OCI-LY3 (cell line): ENCODE results near the gene USP32.

Source experiments
- H2AFZ ChIP-seq: fragments of 200-600, 300-600 bp; shearing (Covaris generic); 2 replicates; pipeline ENCODE4 v1.6.0; 2014; ENCODE audit warnings: antibody characterized with exemption, low read depth, low read length
- H3K27ac ChIP-seq: fragments of 200-600, 300-600 bp; sonication (generic); 2 replicates; pipeline ENCODE4 v1.5.1; 2014; ENCODE audit warnings: mild to moderate bottlenecking, low read length, moderate library complexity, mixed read lengths
- H3K27me3 ChIP-seq: fragments of 200-600, 300-600 bp; sonication (generic); 2 replicates; pipeline ENCODE4 v1.6.1; 2014; ENCODE audit warnings: low read depth, low read length, mixed read lengths
- H3K36me3 ChIP-seq: fragments of 200-600, 300-600 bp; sonication (generic); replicated peaks from 2 replicates; pipeline ENCODE3; 2014; ENCODE audit warnings: low read depth, low read length, mixed read lengths
- H3K4me1 ChIP-seq: fragments of 300-600, 200-600 bp; sonication (generic); 2 replicates; pipeline ENCODE4 v1.6.1; 2014; ENCODE audit warnings: low read length, mixed read lengths
- H3K4me2 ChIP-seq: fragments of 200-600, 300-600 bp; sonication (generic); 2 replicates; pipeline ENCODE4 v1.6.1; 2014; ENCODE audit warnings: low read length, mixed read lengths
- H3K4me3 ChIP-seq: fragments of 300-600, 200-600 bp; sonication (generic); 2 replicates; pipeline ENCODE4 v1.5.1; 2014; ENCODE audit warnings: antibody characterized with exemption, mild to moderate bottlenecking, low read length, moderate library complexity
- H3K79me2 ChIP-seq: fragments of 300-600, 200-600 bp; shearing (Covaris generic); 2 replicates; pipeline ENCODE4 v1.6.1; 2014; ENCODE audit warnings: mild to moderate bottlenecking, low read length, mixed read lengths
- H3K9ac ChIP-seq: fragments of 300-600, 200-600 bp; shearing (Covaris generic); 2 replicates; pipeline ENCODE4 v1.6.0; 2014; ENCODE audit warnings: mild to moderate bottlenecking, low read length, moderate library complexity
- H3K9me3 ChIP-seq: fragments of 200-600, 300-600 bp; shearing (Covaris generic); 2 replicates; pipeline ENCODE4 v1.6.1; 2014; ENCODE audit warnings: low read length, mixed read lengths; ENCODE audit not compliant: insufficient read depth
- H4K20me1 ChIP-seq: fragments of 200-600, 300-600 bp; sonication (generic); 2 replicates; pipeline ENCODE4 v1.6.1; 2016; ENCODE audit warnings: low read length, mixed read lengths; ENCODE audit not compliant: insufficient read depth
- EZH2phosphoT487 ChIP-seq: fragments of 200-600 bp; shearing (Covaris generic); IDR thresholded peaks from 2 replicates; pipeline ENCODE4 v1.6.1; 2018; ENCODE audit warnings: antibody characterized with exemption, mixed run types, low read depth
- TF ChIP-seq, protein P1 (sequence below): fragments of 200-600, 300-600 bp; sonication (generic); IDR thresholded peaks from 2 replicates; pipeline ENCODE4 v1.5.1; 2014; ENCODE audit warnings: antibody characterized with exemption, low read length, low read depth

Gene USP32

DNA sequence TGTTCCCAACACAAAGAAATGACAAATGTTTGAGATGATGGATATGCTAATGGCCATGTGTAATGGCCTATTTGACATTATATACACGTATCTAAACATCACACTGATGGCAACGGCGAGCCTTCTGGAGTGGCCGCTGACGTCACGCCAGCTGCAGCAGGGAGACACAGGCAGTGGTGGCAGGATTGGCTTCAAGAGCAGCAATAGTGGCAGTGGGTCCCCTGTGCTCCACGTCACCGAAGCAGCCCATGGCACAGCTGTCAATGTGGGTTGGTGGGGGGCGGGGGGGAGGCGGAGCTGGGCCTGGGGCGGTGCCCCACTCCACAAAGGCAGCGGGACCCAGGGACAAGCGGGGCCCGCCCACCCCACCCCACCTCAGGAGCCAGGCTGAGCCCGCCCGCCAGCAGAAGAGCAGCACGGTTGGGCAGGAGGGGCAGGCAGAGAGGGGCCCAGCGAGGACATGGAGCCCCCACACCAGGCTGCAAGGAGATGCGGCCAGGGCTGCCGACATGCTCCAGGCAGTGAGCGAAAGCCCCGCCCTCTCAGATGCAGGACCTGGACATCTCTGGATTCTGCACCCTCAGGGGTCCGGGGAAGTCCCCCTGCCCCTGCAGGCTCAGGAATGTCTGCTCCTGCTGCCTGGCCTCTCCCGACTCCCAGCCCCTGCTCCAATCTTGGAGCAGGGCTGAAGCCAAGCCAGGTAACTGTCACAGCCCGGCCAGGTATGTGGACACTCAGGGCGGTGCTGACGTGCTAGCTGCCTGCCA, 64.6 kb downstream of the USP32 start:
- Histone ChIP-seq H3K36me3 (peaks cover 9% of the 10 kb centered on the region), H3K9me3 (no peaks in the 10 kb centered on the region), H2AFZ (no peak overlapping the region), H3K4me1 (no peaks in the 10 kb centered on the region), H3K4me3 (no peak overlapping the region), H3K4me2 (no peak overlapping the region), H4K20me1 (no peaks in the 10 kb centered on the region), H3K9ac (no peak overlapping the region), H3K27me3 (no peaks in the 10 kb centered on the region), H3K79me2 (no peaks in the 10 kb centered on the region), H3K27ac (no peak overlapping the region)
- TF ChIP-seq, protein P1, sequence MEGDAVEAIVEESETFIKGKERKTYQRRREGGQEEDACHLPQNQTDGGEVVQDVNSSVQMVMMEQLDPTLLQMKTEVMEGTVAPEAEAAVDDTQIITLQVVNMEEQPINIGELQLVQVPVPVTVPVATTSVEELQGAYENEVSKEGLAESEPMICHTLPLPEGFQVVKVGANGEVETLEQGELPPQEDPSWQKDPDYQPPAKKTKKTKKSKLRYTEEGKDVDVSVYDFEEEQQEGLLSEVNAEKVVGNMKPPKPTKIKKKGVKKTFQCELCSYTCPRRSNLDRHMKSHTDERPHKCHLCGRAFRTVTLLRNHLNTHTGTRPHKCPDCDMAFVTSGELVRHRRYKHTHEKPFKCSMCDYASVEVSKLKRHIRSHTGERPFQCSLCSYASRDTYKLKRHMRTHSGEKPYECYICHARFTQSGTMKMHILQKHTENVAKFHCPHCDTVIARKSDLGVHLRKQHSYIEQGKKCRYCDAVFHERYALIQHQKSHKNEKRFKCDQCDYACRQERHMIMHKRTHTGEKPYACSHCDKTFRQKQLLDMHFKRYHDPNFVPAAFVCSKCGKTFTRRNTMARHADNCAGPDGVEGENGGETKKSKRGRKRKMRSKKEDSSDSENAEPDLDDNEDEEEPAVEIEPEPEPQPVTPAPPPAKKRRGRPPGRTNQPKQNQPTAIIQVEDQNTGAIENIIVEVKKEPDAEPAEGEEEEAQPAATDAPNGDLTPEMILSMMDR: no peak
- no peak for TF ChIP-seq EZH2phosphoT487

DNA sequence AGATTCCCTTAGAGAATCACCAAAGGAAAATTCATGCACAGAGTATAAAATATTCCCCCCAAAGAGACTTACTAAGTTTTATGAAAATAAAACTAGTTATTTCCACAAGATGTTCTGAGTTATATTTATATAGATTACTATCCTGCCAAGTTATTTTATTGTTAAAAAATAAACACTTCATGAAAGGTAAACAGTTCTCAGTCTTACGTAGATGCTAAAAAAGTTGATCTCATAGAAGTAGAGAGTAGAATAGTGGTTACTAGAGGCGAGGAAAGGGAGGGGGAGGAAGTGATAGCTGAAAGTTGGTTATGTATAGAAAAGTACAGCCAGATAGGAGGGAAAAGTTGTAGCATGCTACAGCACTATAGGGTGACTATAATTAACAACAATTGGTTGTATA, 65.2 kb downstream of the USP32 start:
- Histone ChIP-seq H3K27me3 (no peaks in the 10 kb centered on the region), H3K36me3 (peaks cover 9% of the 10 kb centered on the region), H3K4me3 (no peak overlapping the region), H2AFZ (no peak overlapping the region), H3K4me2 (no peak overlapping the region), H4K20me1 (no peaks in the 10 kb centered on the region), H3K27ac (no peak overlapping the region), H3K79me2 (no peaks in the 10 kb centered on the region; the same call in 1 of the 2 replicates), H3K9ac (no peak overlapping the region), H3K9me3 (no peaks in the 10 kb centered on the region), H3K4me1 (no peaks in the 10 kb centered on the region)
- TF ChIP-seq, protein P1: no peak
- no peak for TF ChIP-seq EZH2phosphoT487

DNA sequence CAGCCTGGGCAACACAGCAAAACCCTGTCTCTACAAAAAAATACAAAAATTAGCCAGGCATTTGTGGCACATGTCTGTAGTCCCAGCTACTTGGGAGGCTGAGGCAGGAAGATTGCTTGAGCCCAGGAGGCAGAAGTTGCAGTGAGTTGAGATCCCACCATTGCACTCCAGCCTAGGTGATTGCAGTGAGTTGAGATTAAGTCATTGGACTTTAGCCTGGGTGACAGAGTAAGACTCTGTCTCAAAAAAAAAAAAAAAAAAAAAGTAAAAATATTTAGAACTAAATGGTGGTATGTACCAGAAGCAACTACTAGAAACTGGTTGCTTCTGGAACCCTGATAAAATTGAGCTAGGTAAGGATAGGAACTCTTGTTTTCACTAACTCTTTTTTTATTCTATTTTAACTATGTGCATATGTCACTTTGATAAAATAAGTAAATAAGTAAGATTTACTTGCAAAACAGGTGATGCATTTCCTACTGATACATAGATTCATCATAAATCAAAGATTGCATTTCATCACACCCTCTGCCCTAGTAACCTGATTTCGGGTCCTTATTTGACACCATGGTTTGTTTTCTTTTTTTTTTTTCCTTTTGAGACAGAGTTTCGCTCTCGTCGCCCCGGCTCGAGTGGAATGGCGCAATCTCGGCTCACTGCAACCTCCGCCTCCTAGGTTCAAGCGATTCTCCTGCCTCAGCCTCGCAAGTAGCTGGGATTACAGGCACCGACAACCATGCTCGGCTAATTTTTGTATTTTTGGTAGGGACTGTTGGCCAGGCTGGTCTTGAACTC, 66.0 kb downstream of the USP32 start:
- no peak for TF ChIP-seq EZH2phosphoT487
- TF ChIP-seq, protein P1: no peak
- Histone ChIP-seq H3K27ac (no peak overlapping the region), H3K36me3 (peaks cover 9% of the 10 kb centered on the region), H3K27me3 (no peaks in the 10 kb centered on the region), H4K20me1 (peaks cover 5% of the 10 kb centered on the region; the same call in 1 of the 2 replicates), H2AFZ (no peak overlapping the region), H3K4me1 (no peaks in the 10 kb centered on the region), H3K4me3 (no peak overlapping the region), H3K4me2 (no peak overlapping the region), H3K9ac (no peak overlapping the region), H3K79me2 (peaks cover 5% of the 10 kb centered on the region), H3K9me3 (no peaks in the 10 kb centered on the region)

DNA sequence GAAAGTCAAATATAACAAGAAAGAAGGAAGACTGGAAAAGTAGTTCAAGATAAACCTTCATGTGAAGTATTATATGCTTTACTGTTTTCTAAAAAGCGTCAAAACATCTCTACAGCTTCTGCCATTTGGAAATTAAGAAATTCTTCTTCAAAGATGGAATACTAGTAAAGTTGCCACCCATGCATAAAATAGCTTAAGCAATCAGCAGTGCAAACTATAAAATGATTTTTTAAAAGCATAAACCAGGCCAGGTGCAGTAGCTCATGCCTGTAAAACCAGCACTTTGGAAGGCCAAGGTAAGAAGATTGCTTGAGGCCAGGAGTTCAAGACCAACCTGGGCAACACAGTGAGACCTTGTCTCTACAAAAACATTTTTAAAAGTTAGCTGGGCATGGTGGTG, 68.2 kb downstream of the USP32 start:
- peaks cover 8% of the 10 kb centered on the region; the same call in 1 of the 2 replicates for H4K20me1 ChIP-seq
- peaks cover 12% of the 10 kb centered on the region for H3K79me2 ChIP-seq

More for the DNA sequence above, 68.2 kb downstream of the USP32 start:
- no peak overlapping the region for H2AFZ ChIP-seq
- H3K9me3 ChIP-seq: no peaks in the 10 kb centered on the region
- H3K4me2 ChIP-seq: no peak overlapping the region
- TF ChIP-seq EZH2phosphoT487: no peak
- TF ChIP-seq, protein P1: no peak
- H3K9ac ChIP-seq: no peak overlapping the region
- H3K27ac ChIP-seq: no peak overlapping the region
- H3K27me3 ChIP-seq: no peaks in the 10 kb centered on the region
- H3K4me1 ChIP-seq: no peaks in the 10 kb centered on the region
- peaks cover 9% of the 10 kb centered on the region for H3K36me3 ChIP-seq
- no peak overlapping the region for H3K4me3 ChIP-seq
